RWPE1 (cell line): ENCODE data around the gene C22orf23.

Experiments
- CTCF ChIA-PET: fragments of 350-600 bp; sonication (Branson Sonifier 250); formaldehyde crosslinking; extraction: SDS; loops from one replicate; lab custom pipeline; 2021; lab: Yijun Ruan, JAX
- POLR2A ChIA-PET: fragments of 400-600 bp; formaldehyde crosslinking; extraction: SDS; loops from one replicate; lab custom pipeline; 2020; ENCODE audit warnings: antibody characterized with exemption; ENCODE audit not compliant: low non-redundant PET; lab: Yijun Ruan, JAX
- DNase-seq: peaks from one replicate; pipeline ENCODE4 v3.0.0; 2012; ENCODE audit warnings: low spot score
- H3K27ac ChIP-seq: fragments of 450-650 bp; 2 replicates; pipeline ENCODE4 v1.5.1; 2017
- CTCF ChIP-seq: fragments of 450-650 bp; conservative IDR thresholded peaks from 2 replicates; pipeline ENCODE4 v1.5.1; 2017; ENCODE audit warnings: low read depth, mild to moderate bottlenecking

Gene C22orf23

GRCh38 chr22:37927637-37927936 is 25.8 kb downstream of the C22orf23 start:
- H3K27ac ChIP-seq = peak overlapping the region; percentile 82
- ChIA-PET CTCF (no interaction called here), POLR2A (interaction anchor here (1.0 kb wide), 1 partner anchor 12 kb away, joined by 3 read pairs; no protein-coding TSS in a partner anchor)
- no peak for TF ChIP-seq CTCF
- no peak for DNase-seq

GRCh38 chr22:37926771-37927636 is 26.4 kb downstream of the C22orf23 start:
- POLR2A ChIA-PET = interaction anchor here (0.6 to 1.0 kb wide), 2 partner anchors 11 to 362 kb away, joined by 3 to 7 read pairs; no protein-coding TSS in a partner anchor
- DNase-seq = no peak
- peak overlapping the region; percentile 82 for H3K27ac ChIP-seq
- no peak for TF ChIP-seq CTCF
- CTCF ChIA-PET = interaction anchor here (0.7 kb wide), 1 partner anchor 40 kb away, joined by 4 read pairs; no protein-coding TSS in a partner anchor

- ChIA-PET CTCF (interaction anchor here (0.7 kb wide), 1 partner anchor 39 kb away, joined by 4 read pairs; no protein-coding TSS in a partner anchor), POLR2A (interaction anchor here (0.6 kb wide), 1 partner anchor 361 kb away, joined by 7 read pairs; no protein-coding TSS in a partner anchor)
- peak overlapping the region; percentile 82 for H3K27ac ChIP-seq
- DNase-seq = no peak
- no peak for TF ChIP-seq CTCF
Measured at GRCh38 chr22:37926358-37926757, 27.0 kb downstream of the C22orf23 start.

GRCh38 chr22:37925767-37926166 is 27.6 kb downstream of the C22orf23 start:
- no peak for DNase-seq
- ChIA-PET CTCF (no interaction called here), POLR2A (no interaction called here)
- no peak for TF ChIP-seq CTCF
- H3K27ac ChIP-seq = peak overlapping the region; percentile 82

- peak overlapping the region; percentile 82 for H3K27ac ChIP-seq
- ChIA-PET POLR2A (no interaction called here), CTCF (interaction anchor here (0.7 kb wide), 1 partner anchor 9 kb away, joined by 3 read pairs; no protein-coding TSS in a partner anchor)
- DNase-seq = no peak
- TF ChIP-seq CTCF = no peak
Measured at GRCh38 chr22:37925330-37925729, 28.1 kb downstream of the C22orf23 start.

GRCh38 chr22:37924386-37925065 is 28.9 kb downstream of the C22orf23 start:
- POLR2A ChIA-PET = no interaction called here

More at GRCh38 chr22:37924386-37925065, 28.9 kb downstream of the C22orf23 start:
- DNase-seq = no peak
- no peak for TF ChIP-seq CTCF
- peak overlapping the region; percentile 82 for H3K27ac ChIP-seq
- CTCF ChIA-PET = interaction anchor here (0.7 kb wide), 1 partner anchor 10 kb away, joined by 3 read pairs; no protein-coding TSS in a partner anchor
